WTC11 (cell line): ENCODE measurements around the gene CAMKMT. TPM values are rescaled to one million over a fixed set of nuclear protein-coding genes. Genes with fewer than 3 reads are reported as not detected.

Source experiments
- ATAC-seq: fragments of 200-7000 bp; cut with Tn5 transposase; 2 replicates; pipeline ENCODE4 v1.10.0; 2021; ENCODE audit warnings: mild to moderate bottlenecking, moderate library complexity
- CTCF ChIA-PET: fragments of 300-600 bp; sonication (Branson Sonifier 250); formaldehyde crosslinking; loops from one replicate; lab custom pipeline; 2021; ENCODE audit warnings: antibody characterized with exemption; lab: Charles Lee
- POLR2A ChIA-PET: fragments of 350-600 bp; sonication (Branson Sonifier 250); formaldehyde crosslinking; loops from one replicate; lab custom pipeline; 2021; ENCODE audit warnings: antibody characterized with exemption; lab: Charles Lee
- DNase-seq: peaks from one replicate; pipeline ENCODE4 v3.0.0; 2021; ENCODE audit warnings: low spot score
- H3K27ac Mint-ChIP-seq: 2 replicates; pipeline ENCODE4 v1.8.0; 2021; ENCODE audit warnings: mixed read lengths
- H3K27me3 Mint-ChIP-seq: 2 replicates; pipeline ENCODE4 v1.8.0; 2021; ENCODE audit warnings: low read depth, mild to moderate bottlenecking, moderate library complexity, mixed read lengths
- H3K36me3 Mint-ChIP-seq: 2 replicates; pipeline ENCODE4 v1.8.0; 2021; ENCODE audit warnings: mixed read lengths
- H3K4me1 Mint-ChIP-seq: 2 replicates; pipeline ENCODE4 v1.8.0; 2022; ENCODE audit warnings: mixed read lengths
- H3K4me3 Mint-ChIP-seq: 2 replicates; pipeline ENCODE4 v1.8.0; 2021; ENCODE audit warnings: mild to moderate bottlenecking, moderate library complexity, mixed read lengths
- H3K9me3 Mint-ChIP-seq: 2 replicates; pipeline ENCODE4 v1.8.0; 2021; ENCODE audit warnings: mixed read lengths
- ARID4B ChIP-seq: sonication (generic); formaldehyde crosslinking; IDR thresholded peaks from 2 replicates; pipeline ENCODE4 v1.8.0; 2023; ENCODE audit warnings: missing genetic modification reagents, mild to moderate bottlenecking, borderline replicate concordance
- CREB1 ChIP-seq: sonication (generic); formaldehyde crosslinking; IDR thresholded peaks from 2 replicates; pipeline ENCODE4 v1.8.0; 2023; ENCODE audit warnings: mild to moderate bottlenecking, missing genetic modification reagents
- ELF4 ChIP-seq: sonication (generic); formaldehyde crosslinking; IDR thresholded peaks from 2 replicates; pipeline ENCODE4 v1.8.1; 2022; ENCODE audit warnings: low read depth, mild to moderate bottlenecking, moderate library complexity, missing genetic modification reagents
- ETV6 ChIP-seq: sonication (generic); formaldehyde crosslinking; IDR thresholded peaks from 2 replicates; pipeline ENCODE4 v1.8.1; 2022; ENCODE audit warnings: mild to moderate bottlenecking, missing genetic modification reagents
- FOXP1 ChIP-seq: sonication (generic); formaldehyde crosslinking; IDR thresholded peaks from 2 replicates; pipeline ENCODE4 v1.8.0; 2022; ENCODE audit warnings: missing genetic modification reagents, mild to moderate bottlenecking, moderate library complexity, borderline replicate concordance
- FOXP4 ChIP-seq: sonication (generic); formaldehyde crosslinking; IDR thresholded peaks from 2 replicates; pipeline ENCODE4 v1.8.0; 2022; ENCODE audit warnings: mild to moderate bottlenecking, missing genetic modification reagents
- GTF2I ChIP-seq: fragments of 250-450 bp; sonication (Bioruptor Pico); conservative IDR thresholded peaks from 2 replicates; pipeline ENCODE4 v1.4.0; 2021; ENCODE audit warnings: mild to moderate bottlenecking
- HMGXB4 ChIP-seq: sonication (generic); formaldehyde crosslinking; IDR thresholded peaks from 2 replicates; pipeline ENCODE4 v1.8.1; 2023; ENCODE audit warnings: mild to moderate bottlenecking, moderate library complexity, missing genetic modification reagents
- KAT7 ChIP-seq: sonication (generic); formaldehyde crosslinking; IDR thresholded peaks from 2 replicates; pipeline ENCODE4 v1.8.1; 2023; ENCODE audit warnings: missing genetic modification reagents, mild to moderate bottlenecking, borderline replicate concordance
- NFATC4 ChIP-seq: fragments of 250-450 bp; sonication (Bioruptor Pico); IDR thresholded peaks from 2 replicates; pipeline ENCODE4 v1.9.0; 2021; ENCODE audit warnings: mild to moderate bottlenecking
- RELA ChIP-seq: sonication (generic); formaldehyde crosslinking; IDR thresholded peaks from 2 replicates; pipeline ENCODE4 v1.8.1; 2022; ENCODE audit warnings: missing genetic modification reagents, mild to moderate bottlenecking, borderline replicate concordance
- SP1 ChIP-seq: sonication (generic); formaldehyde crosslinking; conservative IDR thresholded peaks from 2 replicates; pipeline ENCODE4 v1.8.1; 2022; ENCODE audit warnings: missing genetic modification reagents
- TCF7 ChIP-seq: sonication (generic); formaldehyde crosslinking; IDR thresholded peaks from 2 replicates; pipeline ENCODE4 v1.8.0; 2022; ENCODE audit warnings: mild to moderate bottlenecking, low read depth, missing genetic modification reagents, moderate library complexity
- USF1 ChIP-seq: sonication (generic); formaldehyde crosslinking; IDR thresholded peaks from 2 replicates; pipeline ENCODE4 v1.8.0; 2022; ENCODE audit warnings: mild to moderate bottlenecking, missing genetic modification reagents
- ZNF121 ChIP-seq: sonication (generic); formaldehyde crosslinking; IDR thresholded peaks from 2 replicates; pipeline ENCODE4 v1.8.0; 2023; ENCODE audit warnings: missing genetic modification reagents
- ZNF416 ChIP-seq: fragments of 250-450 bp; sonication (Bioruptor Pico); IDR thresholded peaks from 2 replicates; pipeline ENCODE4 v1.9.0; 2021; ENCODE audit warnings: mild to moderate bottlenecking, inconsistent platforms
- total RNA-seq: library from RNA; stranded (reverse); gene quantifications from 3 replicates; pipeline ENCODE4 v1.2.3, GENCODE V29; 2021
- TF ChIP-seq, protein P1 (sequence below): sonication (generic); formaldehyde crosslinking; IDR thresholded peaks from 2 replicates; pipeline ENCODE4 v1.8.1; 2022; ENCODE audit warnings: mild to moderate bottlenecking, moderate library complexity, missing genetic modification reagents
- TF ChIP-seq, protein P2 (sequence below): sonication (generic); formaldehyde crosslinking; IDR thresholded peaks from 2 replicates; pipeline ENCODE4 v1.8.1; 2023; ENCODE audit warnings: mild to moderate bottlenecking, missing genetic modification reagents, borderline replicate concordance
- TF ChIP-seq, protein P3 (sequence below): sonication (generic); formaldehyde crosslinking; conservative IDR thresholded peaks from 2 replicates; pipeline ENCODE4 v1.8.1; 2022; ENCODE audit warnings: mild to moderate bottlenecking, missing genetic modification reagents
- TF ChIP-seq, protein P4 (sequence below): sonication (generic); formaldehyde crosslinking; IDR thresholded peaks from 2 replicates; pipeline ENCODE4 v1.8.0; 2022; ENCODE audit warnings: mild to moderate bottlenecking, missing genetic modification reagents

CAMKMT gene
- total RNA-seq, 1 experiment from 2014 or later = 20.6 TPM

DNA sequence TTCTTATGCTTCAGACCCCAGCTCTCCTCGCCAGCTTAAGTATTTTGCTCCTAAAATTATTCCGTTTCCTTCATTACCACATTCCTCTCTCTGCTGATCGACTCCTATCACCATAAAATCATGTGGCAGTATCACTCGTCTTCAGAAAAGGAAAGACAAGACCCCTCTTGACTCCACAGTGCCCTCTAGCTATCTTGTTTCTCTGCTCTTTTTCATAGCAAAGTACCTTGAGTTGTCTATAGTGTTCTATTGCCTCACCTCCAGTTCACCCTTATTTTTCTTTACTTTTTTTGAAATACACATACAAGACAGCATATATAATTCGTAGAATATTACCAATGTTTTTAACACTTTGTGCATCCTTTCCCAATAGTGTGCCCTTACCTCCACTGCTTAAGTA is 306.6 kb downstream of the CAMKMT start:
- Mint-ChIP-seq H3K9me3 (no peaks in the 10 kb centered on the region), H3K36me3 (no peaks in the 10 kb centered on the region), H3K4me1 (peaks cover 21% of the 10 kb centered on the region), H3K27ac (no peak overlapping the region), H3K27me3 (no peaks in the 10 kb centered on the region; the same call in 1 of the 2 replicates), H3K4me3 (no peak overlapping the region)
- no peak for DNase-seq
- CTCF ChIA-PET = interaction anchor here (0.5 to 2.5 kb wide), 24 partner anchors 9 to 631 kb away, joined by 3 to 13 read pairs (median 4); no protein-coding TSS in a partner anchor
- TF ChIP-seq, protein P1, sequence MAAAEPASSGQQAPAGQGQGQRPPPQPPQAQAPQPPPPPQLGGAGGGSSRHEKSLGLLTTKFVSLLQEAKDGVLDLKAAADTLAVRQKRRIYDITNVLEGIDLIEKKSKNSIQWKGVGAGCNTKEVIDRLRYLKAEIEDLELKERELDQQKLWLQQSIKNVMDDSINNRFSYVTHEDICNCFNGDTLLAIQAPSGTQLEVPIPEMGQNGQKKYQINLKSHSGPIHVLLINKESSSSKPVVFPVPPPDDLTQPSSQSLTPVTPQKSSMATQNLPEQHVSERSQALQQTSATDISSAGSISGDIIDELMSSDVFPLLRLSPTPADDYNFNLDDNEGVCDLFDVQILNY (CRISPR knock-in tag) = no peak
- TF ChIP-seq TCF7 (CRISPR knock-in tag) = no peak
- TF ChIP-seq, protein P2, sequence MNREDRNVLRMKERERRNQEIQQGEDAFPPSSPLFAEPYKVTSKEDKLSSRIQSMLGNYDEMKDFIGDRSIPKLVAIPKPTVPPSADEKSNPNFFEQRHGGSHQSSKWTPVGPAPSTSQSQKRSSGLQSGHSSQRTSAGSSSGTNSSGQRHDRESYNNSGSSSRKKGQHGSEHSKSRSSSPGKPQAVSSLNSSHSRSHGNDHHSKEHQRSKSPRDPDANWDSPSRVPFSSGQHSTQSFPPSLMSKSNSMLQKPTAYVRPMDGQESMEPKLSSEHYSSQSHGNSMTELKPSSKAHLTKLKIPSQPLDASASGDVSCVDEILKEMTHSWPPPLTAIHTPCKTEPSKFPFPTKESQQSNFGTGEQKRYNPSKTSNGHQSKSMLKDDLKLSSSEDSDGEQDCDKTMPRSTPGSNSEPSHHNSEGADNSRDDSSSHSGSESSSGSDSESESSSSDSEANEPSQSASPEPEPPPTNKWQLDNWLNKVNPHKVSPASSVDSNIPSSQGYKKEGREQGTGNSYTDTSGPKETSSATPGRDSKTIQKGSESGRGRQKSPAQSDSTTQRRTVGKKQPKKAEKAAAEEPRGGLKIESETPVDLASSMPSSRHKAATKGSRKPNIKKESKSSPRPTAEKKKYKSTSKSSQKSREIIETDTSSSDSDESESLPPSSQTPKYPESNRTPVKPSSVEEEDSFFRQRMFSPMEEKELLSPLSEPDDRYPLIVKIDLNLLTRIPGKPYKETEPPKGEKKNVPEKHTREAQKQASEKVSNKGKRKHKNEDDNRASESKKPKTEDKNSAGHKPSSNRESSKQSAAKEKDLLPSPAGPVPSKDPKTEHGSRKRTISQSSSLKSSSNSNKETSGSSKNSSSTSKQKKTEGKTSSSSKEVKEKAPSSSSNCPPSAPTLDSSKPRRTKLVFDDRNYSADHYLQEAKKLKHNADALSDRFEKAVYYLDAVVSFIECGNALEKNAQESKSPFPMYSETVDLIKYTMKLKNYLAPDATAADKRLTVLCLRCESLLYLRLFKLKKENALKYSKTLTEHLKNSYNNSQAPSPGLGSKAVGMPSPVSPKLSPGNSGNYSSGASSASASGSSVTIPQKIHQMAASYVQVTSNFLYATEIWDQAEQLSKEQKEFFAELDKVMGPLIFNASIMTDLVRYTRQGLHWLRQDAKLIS (CRISPR knock-in tag) = no peak
- no peak for TF ChIP-seq USF1
- no peak for TF ChIP-seq ZNF416 (CRISPR knock-in tag)
- TF ChIP-seq SP1 = no peak
- TF ChIP-seq NFATC4 = no peak
- TF ChIP-seq, protein P3, sequence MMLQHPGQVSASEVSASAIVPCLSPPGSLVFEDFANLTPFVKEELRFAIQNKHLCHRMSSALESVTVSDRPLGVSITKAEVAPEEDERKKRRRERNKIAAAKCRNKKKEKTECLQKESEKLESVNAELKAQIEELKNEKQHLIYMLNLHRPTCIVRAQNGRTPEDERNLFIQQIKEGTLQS (CRISPR knock-in tag) = no peak
- TF ChIP-seq, protein P4, sequence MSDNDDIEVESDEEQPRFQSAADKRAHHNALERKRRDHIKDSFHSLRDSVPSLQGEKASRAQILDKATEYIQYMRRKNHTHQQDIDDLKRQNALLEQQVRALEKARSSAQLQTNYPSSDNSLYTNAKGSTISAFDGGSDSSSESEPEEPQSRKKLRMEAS (CRISPR knock-in tag) = no peak
- no peak for TF ChIP-seq KAT7 (CRISPR knock-in tag)
- no peak for TF ChIP-seq RELA (CRISPR knock-in tag)
- no peak for TF ChIP-seq ELF4 (CRISPR knock-in tag)
- no peak for TF ChIP-seq ETV6 (CRISPR knock-in tag)
- no peak for TF ChIP-seq GTF2I
- no peak for TF ChIP-seq FOXP4 (CRISPR knock-in tag)
- TF ChIP-seq FOXP1 (CRISPR knock-in tag) = no peak
- peak; percentile 92 for ATAC-seq
- POLR2A ChIA-PET = no interaction called here

DNA sequence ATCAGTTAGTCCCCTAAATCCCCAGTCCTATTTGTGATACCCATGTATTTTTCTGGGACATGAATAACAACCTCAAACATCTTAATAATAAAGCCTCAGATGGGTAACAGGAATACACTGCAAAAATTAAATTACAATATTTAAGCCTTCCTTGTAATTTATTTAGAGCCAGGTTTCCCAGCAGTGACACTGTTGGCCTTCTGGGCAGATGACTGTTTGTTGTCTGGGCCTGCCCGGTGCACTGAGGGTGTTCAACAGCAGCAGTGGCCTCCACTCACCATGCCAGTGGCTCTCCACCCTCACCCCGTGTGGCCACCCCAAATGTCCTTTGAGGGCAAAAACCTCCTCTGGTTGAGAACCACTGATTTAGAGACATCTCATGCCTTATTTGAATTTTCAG is 309.5 kb downstream of the CAMKMT start:
- ChIA-PET POLR2A (interaction anchor here (0.6 kb wide), 1 partner anchor 404 kb away, joined by 3 read pairs; no protein-coding TSS in a partner anchor), CTCF (interaction anchor here (2.3 kb wide), 1 partner anchor 192 kb away, joined by 12 read pairs; no protein-coding TSS in a partner anchor)
- Mint-ChIP-seq H3K27ac (no peak overlapping the region), H3K36me3 (no peaks in the 10 kb centered on the region), H3K4me1 (peaks cover 21% of the 10 kb centered on the region), H3K9me3 (no peaks in the 10 kb centered on the region), H3K27me3 (no peaks in the 10 kb centered on the region; the same call in 1 of the 2 replicates), H3K4me3 (no peak overlapping the region)
- ATAC-seq (no peak), DNase-seq (no peak)
- TF ChIP-seq ZNF416 (CRISPR knock-in tag) (no peak), CREB1 (no peak), HMGXB4 (CRISPR knock-in tag) (no peak), ZNF121 (CRISPR knock-in tag) (no peak), ARID4B (CRISPR knock-in tag) (no peak), ELF4 (CRISPR knock-in tag) (no peak)
- TF ChIP-seq, protein P3 (CRISPR knock-in tag) = no peak
